GM23248 (cell line): ENCODE data around the gene MMP15. TPM values are rescaled to one million over a fixed set of nuclear protein-coding genes. Genes with fewer than 3 reads are reported as not detected.
"Not testable (repeated sequence)": the region's sequence is repeated elsewhere in the genome, so short reads cannot be mapped to it uniquely, and the experiment has no call there.

Experiments used
- DNase-seq: peaks from one replicate; pipeline ENCODE4 v3.0.0-alpha.2; 2015
- H2AFZ ChIP-seq: fragments of 200-600 bp; sonication (generic); 2 replicates; pipeline ENCODE4 v1.6.1; 2016; ENCODE audit warnings: antibody characterized with exemption
- H3F3A ChIP-seq: fragments of 200-600 bp; sonication (generic); 2 replicates; pipeline ENCODE4 v1.6.1; 2016; ENCODE audit warnings: mild to moderate bottlenecking, antibody characterized with exemption, mixed run types; ENCODE audit not compliant: insufficient read depth
- H3K27ac ChIP-seq: fragments of 200-600 bp; sonication (generic); 2 replicates; pipeline ENCODE4 v1.5.1; 2016; ENCODE audit warnings: mild to moderate bottlenecking
- H3K27me3 ChIP-seq: fragments of 200-600 bp; sonication (generic); replicated peaks from 2 replicates; pipeline ENCODE4 v1.6.1; 2016; ENCODE audit warnings: mild to moderate bottlenecking; ENCODE audit not compliant: insufficient read depth
- H3K36me3 ChIP-seq: fragments of 200-600 bp; sonication (generic); 2 replicates; pipeline ENCODE4 v1.6.1; 2016; ENCODE audit warnings: low read depth, mild to moderate bottlenecking
- H3K4me1 ChIP-seq: fragments of 200-600 bp; sonication (generic); 2 replicates; pipeline ENCODE4 v1.6.1; 2016; ENCODE audit warnings: mild to moderate bottlenecking; ENCODE audit not compliant: insufficient read depth
- H3K4me2 ChIP-seq: fragments of 200-600 bp; sonication (generic); one replicate; pipeline ENCODE4 v1.6.1; 2016; ENCODE audit warnings: mild to moderate bottlenecking; ENCODE audit not compliant: unreplicated experiment
- H3K4me3 ChIP-seq: fragments of 200-600 bp; sonication (generic); 2 replicates; pipeline ENCODE4 v1.5.1; 2016; ENCODE audit warnings: mild to moderate bottlenecking
- H3K79me2 ChIP-seq: fragments of 200-600 bp; sonication (generic); 2 replicates; pipeline ENCODE4 v1.6.1; 2016; ENCODE audit warnings: mild to moderate bottlenecking; ENCODE audit not compliant: insufficient read depth
- H3K9ac ChIP-seq: fragments of 200-600 bp; sonication (generic); 2 replicates; pipeline ENCODE4 v1.6.1; 2016; ENCODE audit warnings: mild to moderate bottlenecking
- H3K9me2 ChIP-seq: fragments of 200-600 bp; sonication (generic); 2 replicates; pipeline ENCODE4 v1.6.1; 2016; ENCODE audit warnings: mixed run types, mild to moderate bottlenecking, moderate library complexity; ENCODE audit not compliant: insufficient read depth
- H3K9me3 ChIP-seq: fragments of 200-600 bp; sonication (generic); one replicate; pipeline ENCODE4 v1.6.1; 2017; ENCODE audit warnings: low read depth
- H4K20me1 ChIP-seq: fragments of 200-600 bp; sonication (generic); 2 replicates; pipeline ENCODE4 v1.6.0; 2016; ENCODE audit not compliant: insufficient read depth
- EZH2 ChIP-seq: fragments of 200-600 bp; sonication (generic); IDR thresholded peaks from 2 replicates; pipeline ENCODE4 v1.6.1; 2018; ENCODE audit warnings: antibody characterized with exemption, mild to moderate bottlenecking; ENCODE audit not compliant: insufficient read depth, poor library complexity, severe bottlenecking
- EZH2phosphoT487 ChIP-seq: fragments of 200-600 bp; sonication (generic); IDR thresholded peaks from 2 replicates; pipeline ENCODE4 v1.6.1; 2018; ENCODE audit warnings: antibody characterized with exemption, moderate library complexity, mild to moderate bottlenecking, low read depth; ENCODE audit not compliant: insufficient read depth
- WGBS, 2 experiments: methylation state at CpG; one replicate each; pipeline ENCODE4 v1.1.6; 2015 to 2017; ENCODE audit warnings: low lambda C conversion rate in 2 of 2, low coverage in 1 of 2; ENCODE audit errors: missing lambda C conversion rate in 2 of 2; 5-methylcytosine and 5-hydroxymethylcytosine counted together
- in situ Hi-C: fragments of 300-500 bp; cut with MboI; formaldehyde crosslinking; loops from 2 replicates; pipeline ENCODE4 v1.15.0; 2020
- polyA plus RNA-seq: library from polyadenylated mRNA; unstranded; fragments of >200 nt; fragmentation: Nextera tagmentation; extraction: Ambion mirVana; gene quantifications from 2 replicates; pipeline ENCODE4 v1.2.1, GENCODE V29; 2016
- total RNA-seq: library from RNA; depleted of rRNA; stranded (reverse); fragments of >200 nt; shearing (Covaris generic); gene quantifications from 2 replicates; pipeline ENCODE4 v1.2.3, GENCODE V29; 2014

Gene MMP15
- total and polyA plus RNA-seq, 2 experiments from 2014 or later = 0.45 to 1.4 TPM

DNA sequence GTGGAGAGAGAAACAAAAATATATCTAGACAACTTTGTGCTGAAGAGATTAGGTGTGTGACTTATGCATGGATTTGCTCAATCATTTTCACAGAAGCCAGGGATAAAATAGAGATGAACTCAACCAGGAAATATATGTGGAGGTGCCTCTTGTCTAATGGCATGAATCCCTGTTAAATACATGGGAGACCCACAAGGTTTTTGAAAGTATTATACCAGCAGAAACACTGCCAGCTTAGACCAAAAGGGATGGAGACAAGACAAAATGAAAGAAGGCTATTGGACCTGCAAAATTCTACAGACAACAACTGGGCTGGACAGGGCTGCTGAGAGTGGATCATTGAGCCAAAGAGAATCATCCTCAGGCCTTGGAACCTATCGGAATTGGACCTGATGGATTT lies 51.0 kb downstream of the MMP15 start:
- WGBS, 2 experiments = 56 to 73% methylated on average over 1 of the region's 1 CpG
- H3K9me2 ChIP-seq = no peaks in the 10 kb centered on the region

DNA sequence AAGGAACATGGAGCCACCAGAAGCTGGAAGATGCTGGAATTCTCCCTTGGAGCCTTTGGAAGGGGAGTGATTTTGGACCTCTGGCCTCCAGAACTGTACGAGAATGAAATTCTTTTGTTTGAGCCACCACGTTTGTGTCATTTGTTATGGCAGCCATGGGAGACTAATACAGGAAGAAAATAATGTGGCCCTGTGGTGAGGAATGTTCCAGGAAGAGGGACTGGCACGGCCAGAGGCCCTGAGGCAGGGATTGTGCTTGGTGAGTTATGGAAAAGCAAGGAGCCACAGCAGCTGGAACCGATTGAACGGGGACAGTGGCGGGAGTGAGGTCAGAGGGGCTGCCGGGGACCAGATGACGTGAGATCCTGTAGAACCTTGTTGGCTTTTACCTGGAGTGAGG lies 52.2 kb downstream of the MMP15 start:
- Histone ChIP-seq H2AFZ (no peak overlapping the region), H3K9ac (no peak overlapping the region), H3K27ac (no peak overlapping the region), H4K20me1 (no peaks in the 10 kb centered on the region), H3K9me3 (no peaks in the 10 kb centered on the region), H3K4me1 (no peaks in the 10 kb centered on the region), H3K79me2 (no peaks in the 10 kb centered on the region), H3F3A (no peaks in the 10 kb centered on the region), H3K4me3 (no peak overlapping the region), H3K36me3 (no peaks in the 10 kb centered on the region), H3K9me2 (no peaks in the 10 kb centered on the region), H3K4me2 (no peak overlapping the region), H3K27me3 (no peaks in the 10 kb centered on the region)
- TF ChIP-seq EZH2phosphoT487 = no peak
- no peak for TF ChIP-seq EZH2
- 44 to 46% methylated on average over 6 to 8 of the region's 8 CpGs for WGBS, 2 experiments
- DNase-seq = no peak
- in situ Hi-C loops = no loop called here

More for the DNA sequence above, 51.0 kb downstream of the MMP15 start:
- no peaks in the 10 kb centered on the region for H3K9me3 ChIP-seq
- H3F3A ChIP-seq = no peaks in the 10 kb centered on the region
- no peaks in the 10 kb centered on the region for H3K4me1 ChIP-seq
- no peak for TF ChIP-seq EZH2
- TF ChIP-seq EZH2phosphoT487 = no peak
- H3K4me2 ChIP-seq = no peak overlapping the region
- H3K27ac ChIP-seq = no peak overlapping the region
- H3K27me3 ChIP-seq = no peaks in the 10 kb centered on the region
- DNase-seq = no peak
- in situ Hi-C loops = no loop called here
- H3K36me3 ChIP-seq = no peaks in the 10 kb centered on the region
- H3K9ac ChIP-seq = no peak overlapping the region
- H3K4me3 ChIP-seq = no peak overlapping the region
- H2AFZ ChIP-seq = no peak overlapping the region
- H3K79me2 ChIP-seq = no peaks in the 10 kb centered on the region
- H4K20me1 ChIP-seq = no peaks in the 10 kb centered on the region

DNA sequence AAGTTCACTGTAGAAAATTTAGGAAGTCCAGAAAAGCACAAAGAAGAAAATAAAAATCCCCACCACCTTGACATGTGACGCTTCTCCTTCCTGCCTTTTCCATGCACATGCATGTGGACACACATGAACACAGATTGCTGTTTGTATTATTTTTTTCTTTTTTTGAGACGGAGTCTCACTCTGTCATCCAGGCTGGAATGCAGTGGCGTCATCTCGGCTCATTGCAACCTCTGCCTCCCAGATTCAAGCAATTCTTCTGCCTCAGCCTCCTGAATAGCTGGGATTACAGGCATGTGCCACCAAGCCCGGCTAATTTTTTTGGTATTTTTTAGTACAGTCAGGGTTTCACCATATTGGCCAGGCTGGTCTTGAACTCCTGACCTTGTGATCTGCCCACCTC lies 55.1 kb downstream of the MMP15 start:
- H3K9ac ChIP-seq, H3K9me2 ChIP-seq: not testable (repeated sequence)
- WGBS, 2 experiments = 56 to 63% methylated on average over 5 of the region's 5 CpGs

DNA sequence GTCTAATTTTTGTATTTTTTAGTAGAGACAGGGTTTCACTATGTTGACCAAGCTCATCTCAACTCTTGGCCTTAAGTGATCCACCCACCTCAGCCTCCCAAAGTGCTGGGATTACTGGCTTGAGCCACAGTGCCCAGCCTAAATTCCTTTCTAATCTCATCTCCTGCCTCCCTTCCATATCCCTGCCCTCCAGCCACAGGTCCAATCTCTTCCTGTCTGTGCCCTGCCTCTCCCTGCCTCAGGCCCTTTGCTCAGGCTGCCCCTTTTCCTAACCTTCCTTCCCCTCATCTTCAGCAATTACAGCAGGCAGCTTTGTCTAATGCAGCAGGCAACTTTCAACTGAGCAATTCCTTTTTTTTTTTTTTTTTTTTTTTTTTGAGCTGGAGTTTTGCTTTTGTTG lies 56.8 kb downstream of the MMP15 start:
- no peak for DNase-seq
- no peak overlapping the region for H3K4me3 ChIP-seq
- TF ChIP-seq EZH2phosphoT487 (no peak), EZH2 (no peak)
- H3K9me2 ChIP-seq = no peaks in the 10 kb centered on the region
- no peak overlapping the region for H3K9ac ChIP-seq
- no peaks in the 10 kb centered on the region for H3K36me3 ChIP-seq
- no peak overlapping the region for H3K4me2 ChIP-seq
- H3K4me1 ChIP-seq = no peaks in the 10 kb centered on the region
- H3K9me3 ChIP-seq = no peaks in the 10 kb centered on the region
- H3K27me3 ChIP-seq = no peaks in the 10 kb centered on the region
- H3K79me2 ChIP-seq = no peaks in the 10 kb centered on the region
- no peak overlapping the region for H3K27ac ChIP-seq
- H2AFZ ChIP-seq = no peak overlapping the region
- in situ Hi-C loops = no loop called here
- H3F3A ChIP-seq = no peaks in the 10 kb centered on the region
- no peaks in the 10 kb centered on the region for H4K20me1 ChIP-seq

More for the DNA sequence above, 55.1 kb downstream of the MMP15 start:
- H3K27ac ChIP-seq, H2AFZ ChIP-seq, H3K4me3 ChIP-seq, H3F3A ChIP-seq, H3K27me3 ChIP-seq, H3K4me1 ChIP-seq, H3K4me2 ChIP-seq, in situ Hi-C loops, H3K9me3 ChIP-seq, H3K79me2 ChIP-seq, H3K36me3 ChIP-seq, H4K20me1 ChIP-seq: not testable (repeated sequence)
- peak; percentile 12 for DNase-seq

DNA sequence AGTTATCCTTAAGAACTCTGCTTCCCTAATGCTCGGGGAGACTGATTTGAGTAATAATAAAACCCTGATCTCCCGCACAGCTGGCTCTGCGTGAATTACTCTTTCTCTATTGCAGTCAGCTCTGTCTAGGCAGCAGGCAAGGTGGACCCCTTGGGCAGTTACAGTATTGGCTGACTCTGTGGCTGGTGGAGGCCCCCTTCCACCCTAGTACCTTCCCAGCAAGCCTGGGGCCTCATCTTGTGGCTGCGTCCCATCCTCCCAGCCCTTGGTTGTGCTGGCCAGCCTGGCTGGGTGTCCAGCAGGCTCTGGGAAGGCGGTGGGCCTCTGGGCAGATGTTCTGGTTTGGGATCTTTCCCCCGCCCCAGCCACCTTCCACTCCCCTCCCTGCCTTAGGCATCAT lies 59.1 kb downstream of the MMP15 start:
- Histone ChIP-seq H3K4me3 (no peak overlapping the region), H3K4me1 (no peaks in the 10 kb centered on the region), H3F3A (no peaks in the 10 kb centered on the region), H3K9ac (no peak overlapping the region), H3K27me3 (no peaks in the 10 kb centered on the region), H3K27ac (no peak overlapping the region), H3K9me2 (no peaks in the 10 kb centered on the region), H3K36me3 (no peaks in the 10 kb centered on the region), H4K20me1 (no peaks in the 10 kb centered on the region), H3K9me3 (no peaks in the 10 kb centered on the region), H3K79me2 (no peaks in the 10 kb centered on the region), H2AFZ (no peak overlapping the region), H3K4me2 (no peak overlapping the region)
- 72 to 75% methylated on average over 6 of the region's 6 CpGs for WGBS, 2 experiments
- in situ Hi-C loops = no loop called here
- TF ChIP-seq EZH2 = no peak
- no peak for TF ChIP-seq EZH2phosphoT487
- DNase-seq = no peak
